Gastrocnemius medialis (tissue), 4 donors: ENCODE measurements around the gene STPG3.

Source experiments
- POLR2A ChIP-seq, 2 donors: fragments of 450-650 bp; IDR thresholded peaks; one replicate each; pipeline ENCODE4 v1.6.1; 2017; ENCODE audit warnings: antibody characterized with exemption in 2 of 2, mild to moderate bottlenecking in 2 of 2, moderate library complexity in 2 of 2
- TF ChIP-seq, protein P1 (sequence below), 5 experiments: fragments of 450-650 bp in 3 of 5; fragments of 200-600 bp in 2 of 5; sonication (generic) in 2 of 5; IDR thresholded peaks in 4 of 5; conservative IDR thresholded peaks in 1 of 5; 1 replicate in 4 of 5; 2 replicates in 1 of 5; pipeline ENCODE4 v1.5.1; 2016 to 2019; ENCODE audit warnings: antibody characterized with exemption in 5 of 5, mild to moderate bottlenecking in 3 of 5, moderate library complexity in 3 of 5

DNA sequence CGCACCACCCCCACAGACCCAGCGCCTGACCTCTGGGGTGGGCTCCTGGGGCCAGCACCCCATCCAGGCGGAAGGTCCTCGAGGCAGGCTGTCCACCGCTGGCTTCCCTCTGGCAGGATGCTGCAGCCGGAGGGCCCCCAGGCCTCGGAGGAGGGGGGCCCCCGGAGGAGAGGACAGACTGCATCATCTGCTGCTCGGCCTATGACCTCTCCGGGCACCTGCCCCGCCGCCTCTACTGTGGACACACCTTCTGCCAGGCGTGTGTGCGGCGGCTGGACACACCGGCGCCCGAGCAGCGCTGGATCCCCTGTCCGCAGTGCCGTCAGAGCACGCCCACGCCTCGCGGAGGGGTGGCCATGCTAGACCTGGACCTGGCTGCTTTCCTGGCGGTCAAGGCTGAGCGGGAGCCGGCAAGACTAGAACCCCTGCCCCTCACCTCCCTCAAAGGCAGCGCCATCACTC is 22.5 kb upstream of the STPG3 start:
- TF ChIP-seq POLR2A (IDR thresholded peaks at IDR 0.05) = no peak
- TF ChIP-seq, protein P1, sequence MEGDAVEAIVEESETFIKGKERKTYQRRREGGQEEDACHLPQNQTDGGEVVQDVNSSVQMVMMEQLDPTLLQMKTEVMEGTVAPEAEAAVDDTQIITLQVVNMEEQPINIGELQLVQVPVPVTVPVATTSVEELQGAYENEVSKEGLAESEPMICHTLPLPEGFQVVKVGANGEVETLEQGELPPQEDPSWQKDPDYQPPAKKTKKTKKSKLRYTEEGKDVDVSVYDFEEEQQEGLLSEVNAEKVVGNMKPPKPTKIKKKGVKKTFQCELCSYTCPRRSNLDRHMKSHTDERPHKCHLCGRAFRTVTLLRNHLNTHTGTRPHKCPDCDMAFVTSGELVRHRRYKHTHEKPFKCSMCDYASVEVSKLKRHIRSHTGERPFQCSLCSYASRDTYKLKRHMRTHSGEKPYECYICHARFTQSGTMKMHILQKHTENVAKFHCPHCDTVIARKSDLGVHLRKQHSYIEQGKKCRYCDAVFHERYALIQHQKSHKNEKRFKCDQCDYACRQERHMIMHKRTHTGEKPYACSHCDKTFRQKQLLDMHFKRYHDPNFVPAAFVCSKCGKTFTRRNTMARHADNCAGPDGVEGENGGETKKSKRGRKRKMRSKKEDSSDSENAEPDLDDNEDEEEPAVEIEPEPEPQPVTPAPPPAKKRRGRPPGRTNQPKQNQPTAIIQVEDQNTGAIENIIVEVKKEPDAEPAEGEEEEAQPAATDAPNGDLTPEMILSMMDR (IDR thresholded peaks at IDR 0.05 in 4 of 5, conservative IDR thresholded peaks at IDR 0.05 in 1 of 5) = no peak
